Ishikawa (cell line): ENCODE data around the gene ACSF3.

ENCODE experiments used
- CEBPB ChIP-seq: IDR thresholded peaks from 2 replicates; pipeline ENCODE4 v1.6.1; 2012
- CREB1 ChIP-seq: IDR thresholded peaks from 2 replicates; pipeline ENCODE4 v1.6.1; 2012; ENCODE audit warnings: low read depth
- EP300 ChIP-seq: IDR thresholded peaks from 2 replicates; pipeline ENCODE4 v1.6.1; 2012; ENCODE audit warnings: borderline replicate concordance
- MAX ChIP-seq: IDR thresholded peaks from 2 replicates; pipeline ENCODE4 v1.6.1; 2012
- NFIC ChIP-seq: IDR thresholded peaks from 2 replicates; pipeline ENCODE4 v1.6.1; 2012
- RAD21 ChIP-seq: IDR thresholded peaks from 2 replicates; pipeline ENCODE4 v1.6.1; 2012; ENCODE audit warnings: low read depth
- REST ChIP-seq: IDR thresholded peaks from 2 replicates; pipeline ENCODE4 v1.6.1; 2012; ENCODE audit warnings: low read depth, mild to moderate bottlenecking
- TAF1 ChIP-seq: IDR thresholded peaks from 2 replicates; pipeline ENCODE4 v1.6.1; 2012; ENCODE audit warnings: low read depth, mild to moderate bottlenecking
- TCF12 ChIP-seq: IDR thresholded peaks from 2 replicates; pipeline ENCODE4 v1.6.1; 2012; ENCODE audit warnings: low read depth
- YY1 ChIP-seq: IDR thresholded peaks from 2 replicates; pipeline ENCODE4 v1.6.1; 2012; ENCODE audit warnings: low read depth

- TF ChIP-seq CEBPB (no peak), NFIC (no peak), YY1 (no peak), RAD21 (no peak), REST (no peak), TCF12 (no peak), MAX (no peak), EP300 (no peak), CREB1 (no peak), TAF1 (no peak)
Observed at GRCh38 chr16:89101303-89102040, 7.8 kb downstream of the ACSF3 start.
